ENCODE results near the gene ANK3.

The ANK3 gene

DNA sequence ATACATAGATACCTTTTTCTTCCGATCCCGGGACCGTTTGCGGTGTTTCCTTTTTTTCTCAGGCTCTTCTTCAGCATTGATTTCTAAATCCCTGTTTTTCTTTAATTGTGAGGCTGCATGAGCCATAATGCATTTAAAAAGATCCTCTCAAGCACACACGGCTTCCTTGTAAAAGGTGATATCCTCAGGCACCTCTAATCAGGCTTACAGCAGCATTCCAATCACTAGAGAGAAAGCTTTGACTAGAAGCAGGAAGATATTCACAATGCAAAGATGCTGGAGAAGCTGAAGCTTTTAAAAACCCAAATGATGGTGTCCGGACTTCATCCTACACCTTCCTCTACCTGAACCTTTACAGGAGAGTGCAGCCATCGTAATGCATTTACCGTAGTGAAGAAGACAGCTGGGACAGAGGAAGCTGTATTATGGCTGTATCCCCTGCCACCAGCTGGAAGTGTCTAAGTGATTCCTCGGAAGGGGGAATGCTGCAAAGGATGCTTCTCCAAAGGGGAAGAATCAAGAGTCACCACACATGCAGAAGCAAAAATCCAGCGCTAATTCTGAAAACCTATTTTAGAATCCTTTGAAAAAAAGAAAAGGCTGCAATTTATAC lies at the start of gene ANK3:
Gene ANK3, minus strand, starts transcription at position 463 of the 613 bp plus-strand sequence. Its CDS starts 337 bp downstream, at position 126.
- no peak for DNase-seq

DNA sequence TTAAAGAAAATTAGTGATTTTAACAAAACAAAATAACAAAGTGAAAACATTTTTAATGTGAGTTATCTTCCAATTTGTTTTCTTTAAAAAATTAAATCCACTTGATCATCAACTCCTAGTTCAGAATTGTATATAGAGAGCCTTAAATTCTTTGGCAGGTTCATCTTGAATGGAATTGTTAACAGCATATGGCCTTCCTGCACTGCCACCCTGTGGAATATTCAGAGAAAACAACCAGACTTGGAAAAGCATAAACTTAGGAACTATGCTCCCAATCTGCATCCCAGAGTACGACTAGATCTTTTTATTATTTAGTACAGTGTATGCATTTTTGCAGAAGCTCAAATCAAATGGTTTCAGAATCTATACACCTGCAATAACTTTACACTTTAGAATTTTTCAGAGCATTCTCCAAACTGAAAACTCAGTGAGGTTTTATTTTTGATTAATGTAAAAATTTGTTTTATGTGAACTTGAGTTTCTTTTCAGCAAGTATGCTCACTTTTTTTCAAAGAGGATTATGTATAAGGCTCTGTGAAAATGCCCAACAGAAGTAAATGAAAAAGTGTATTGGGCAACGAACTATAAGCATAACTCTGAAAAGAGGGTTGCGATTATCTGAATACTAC lies 44.9 kb upstream of the ANK3 start:
- DNase-seq = no peak

DNA sequence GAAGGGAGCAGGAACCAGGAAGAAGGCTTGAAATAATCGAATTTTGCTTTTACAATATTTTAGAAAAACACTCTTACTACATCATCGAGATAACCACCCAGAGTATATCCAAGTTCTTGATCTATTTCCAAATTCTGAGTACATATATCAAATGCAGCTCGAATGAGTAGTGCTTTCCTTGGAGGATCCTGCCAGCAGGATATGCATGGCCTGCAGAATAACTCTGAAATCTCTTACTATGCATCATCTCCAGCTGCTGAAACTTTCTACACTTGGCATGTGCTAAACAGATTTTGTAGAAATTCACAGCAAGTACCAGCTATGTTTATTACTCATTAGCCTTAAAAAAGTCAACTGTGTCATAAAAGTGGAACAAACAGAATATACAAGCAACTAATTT lies 44.0 kb upstream of the ANK3 start:
- no peak for DNase-seq

DNA sequence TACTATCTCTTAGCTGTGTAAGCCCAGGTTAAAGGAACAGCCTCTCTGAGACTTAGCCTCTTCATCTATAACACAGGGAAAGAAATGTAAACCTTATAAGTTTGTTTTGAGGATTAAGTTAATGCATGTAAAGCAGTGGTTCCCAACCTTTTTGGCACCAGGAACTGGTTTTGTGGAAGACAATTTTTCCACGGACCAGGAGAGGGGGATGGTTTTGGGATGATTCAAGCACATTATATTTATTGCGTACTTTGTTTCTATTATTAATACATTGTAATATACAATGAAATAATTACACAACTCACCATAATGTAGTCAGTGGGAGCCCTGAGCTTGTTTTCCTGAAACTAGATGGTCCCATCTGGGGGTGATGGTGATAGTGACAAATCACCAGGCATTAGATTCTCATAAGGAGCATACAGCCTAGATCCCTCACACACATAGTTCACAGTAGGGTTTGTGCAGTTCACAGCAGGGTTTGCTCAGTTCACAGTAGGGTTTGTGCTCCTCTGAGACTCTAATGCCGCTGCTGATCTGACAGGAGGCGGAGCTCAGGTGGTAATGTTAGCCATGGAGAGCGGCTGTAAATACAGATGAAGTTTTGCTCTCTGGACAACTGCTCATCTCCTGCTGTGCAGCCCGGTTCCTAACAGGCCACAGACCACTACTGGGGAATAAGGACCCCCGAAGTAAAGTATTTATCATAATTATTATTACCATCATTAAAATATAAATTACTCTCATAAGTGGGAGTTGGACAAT lies 41.3 kb upstream of the ANK3 start:
- DNase-seq = no peak

DNA sequence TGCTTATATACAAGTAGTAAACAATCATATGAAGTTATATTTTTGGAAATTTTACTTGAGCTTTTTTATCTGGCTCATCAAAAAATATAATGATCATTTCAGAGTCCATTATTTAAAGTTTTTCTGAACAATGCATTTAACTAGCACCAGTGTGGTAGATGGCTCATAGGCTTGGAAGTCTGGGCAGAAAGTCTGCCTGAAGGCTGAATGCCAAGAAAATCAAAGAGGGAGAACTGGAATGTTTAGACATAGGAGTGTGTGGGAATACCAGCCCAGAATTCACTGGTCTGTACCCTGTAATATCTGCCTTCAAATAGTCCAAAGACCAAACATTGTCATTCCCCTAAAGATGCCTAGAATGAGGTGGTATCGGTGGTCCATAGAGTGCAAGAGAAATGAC lies 40.3 kb upstream of the ANK3 start:
- DNase-seq = no peak

DNA sequence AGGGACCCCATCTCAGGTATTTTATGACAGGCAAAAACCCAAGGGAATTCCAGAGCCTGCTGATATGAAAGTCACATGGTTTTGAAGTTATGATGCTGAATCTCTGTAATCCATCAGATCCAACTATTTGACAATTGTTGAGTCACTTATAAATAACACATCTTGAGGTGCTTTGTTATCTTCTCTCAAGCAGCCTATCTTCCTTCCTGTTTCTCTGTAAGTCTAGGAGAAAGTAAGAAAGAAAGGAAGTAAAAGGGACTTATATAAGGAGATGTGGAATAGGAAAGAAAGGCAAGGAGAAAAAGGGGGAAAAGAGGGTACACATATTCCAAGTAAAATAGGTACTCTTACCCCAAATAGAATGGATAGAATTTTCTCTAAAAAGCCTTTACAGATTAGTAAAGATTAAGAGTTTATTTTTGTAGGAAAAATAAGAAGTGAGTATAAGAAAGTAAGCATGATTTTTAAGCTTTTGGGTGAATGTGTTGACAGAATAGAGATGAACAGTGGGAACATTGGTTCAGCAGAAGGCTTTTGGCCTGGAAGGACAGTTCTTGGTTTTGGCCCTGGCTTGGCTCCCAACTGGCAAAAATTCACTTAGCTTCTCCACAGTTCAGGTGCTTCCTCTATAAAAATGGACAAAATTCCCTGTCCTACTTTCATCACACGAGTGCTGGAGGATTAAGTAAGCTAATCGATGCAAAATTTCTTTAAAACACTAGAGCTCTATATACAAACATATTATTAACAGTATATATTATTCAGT lies 39.6 kb upstream of the ANK3 start:
- DNase-seq = no peak

DNA sequence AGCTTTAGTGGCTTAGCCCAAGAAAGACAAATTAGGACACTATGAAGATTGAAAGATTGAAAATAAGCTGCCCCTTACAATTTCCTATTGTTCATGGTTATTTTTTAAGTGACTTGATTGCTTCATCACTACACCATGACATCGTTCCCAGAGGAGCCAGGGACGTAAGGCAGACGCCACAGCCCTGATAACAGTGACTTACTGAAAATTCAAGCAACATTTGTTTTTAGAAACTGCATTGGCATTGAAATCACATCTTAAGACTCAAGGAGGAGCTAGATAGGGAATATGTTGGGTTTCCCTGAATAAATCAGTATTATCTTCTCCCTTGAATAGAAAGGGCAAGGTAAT lies 38.7 kb upstream of the ANK3 start:
- DNase-seq = no peak

DNA sequence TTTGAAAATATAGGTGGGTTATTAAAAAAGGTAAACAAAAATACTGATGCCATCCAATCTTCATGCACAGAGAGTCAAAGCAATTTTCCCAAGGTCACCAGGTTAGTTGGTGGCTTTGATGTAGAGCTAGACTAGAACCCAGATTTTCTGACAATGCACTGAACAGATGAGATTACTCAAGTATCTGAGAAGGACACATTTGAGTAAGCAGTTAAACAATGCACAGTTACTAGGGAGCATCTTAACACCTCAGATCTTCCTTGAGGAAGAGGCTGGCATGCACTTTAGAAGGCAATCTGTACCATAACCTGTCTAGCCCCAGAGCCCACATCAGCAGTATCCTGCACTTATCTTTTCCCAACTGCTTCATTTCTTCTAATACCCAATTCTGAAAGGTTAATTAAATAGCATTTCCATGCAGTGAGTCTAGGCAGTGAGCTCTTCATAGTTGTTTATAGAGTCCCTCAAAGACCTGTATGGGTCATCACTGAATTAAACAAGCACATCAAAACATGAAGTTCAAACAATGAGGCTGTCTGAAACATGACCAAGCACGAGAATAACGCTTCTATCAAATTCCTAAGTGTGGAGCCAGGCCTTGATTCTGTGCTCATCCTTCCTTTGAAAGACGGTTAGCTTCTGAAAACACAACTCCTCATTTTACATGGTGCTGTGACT lies 38.2 kb upstream of the ANK3 start:
- no peak for DNase-seq

DNA sequence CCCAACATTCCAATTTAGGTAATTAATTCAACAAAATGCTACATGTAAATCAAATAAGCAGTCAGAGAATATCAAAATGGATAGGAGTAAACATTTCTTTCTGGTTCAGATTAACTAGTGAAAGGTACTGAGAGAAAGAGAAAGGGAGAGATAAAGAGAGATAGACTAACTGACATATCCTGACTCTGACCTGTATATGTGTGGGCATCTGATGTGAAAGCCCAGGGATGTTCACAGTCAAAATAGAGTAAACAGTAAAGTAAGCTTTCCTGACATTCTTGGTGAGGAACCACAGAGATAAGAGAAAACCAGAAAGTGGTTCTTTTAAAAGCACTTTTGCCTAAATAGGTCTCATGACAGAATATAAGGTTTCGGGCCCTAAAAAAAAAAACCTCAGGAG lies 37.5 kb upstream of the ANK3 start:
- DNase-seq = no peak

DNA sequence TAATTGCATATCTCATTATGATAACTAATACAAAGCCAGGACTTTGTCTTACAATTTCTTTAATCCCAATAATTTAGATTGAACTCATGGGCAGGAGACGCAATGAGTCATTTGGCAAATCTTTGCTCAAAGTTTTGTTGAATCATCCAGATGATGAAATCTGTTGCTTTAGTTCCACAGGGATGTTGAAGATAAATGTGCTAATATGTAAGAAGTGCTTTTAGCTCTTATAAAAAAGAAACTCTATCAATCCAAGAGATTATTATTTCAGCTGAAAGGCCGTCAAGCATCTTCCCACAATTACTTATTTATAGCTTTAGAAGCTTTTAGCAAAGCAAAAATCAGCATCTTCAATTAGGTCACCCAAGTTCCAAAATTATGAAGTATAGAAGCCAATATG lies 36.8 kb upstream of the ANK3 start:
- no peak for DNase-seq

DNA sequence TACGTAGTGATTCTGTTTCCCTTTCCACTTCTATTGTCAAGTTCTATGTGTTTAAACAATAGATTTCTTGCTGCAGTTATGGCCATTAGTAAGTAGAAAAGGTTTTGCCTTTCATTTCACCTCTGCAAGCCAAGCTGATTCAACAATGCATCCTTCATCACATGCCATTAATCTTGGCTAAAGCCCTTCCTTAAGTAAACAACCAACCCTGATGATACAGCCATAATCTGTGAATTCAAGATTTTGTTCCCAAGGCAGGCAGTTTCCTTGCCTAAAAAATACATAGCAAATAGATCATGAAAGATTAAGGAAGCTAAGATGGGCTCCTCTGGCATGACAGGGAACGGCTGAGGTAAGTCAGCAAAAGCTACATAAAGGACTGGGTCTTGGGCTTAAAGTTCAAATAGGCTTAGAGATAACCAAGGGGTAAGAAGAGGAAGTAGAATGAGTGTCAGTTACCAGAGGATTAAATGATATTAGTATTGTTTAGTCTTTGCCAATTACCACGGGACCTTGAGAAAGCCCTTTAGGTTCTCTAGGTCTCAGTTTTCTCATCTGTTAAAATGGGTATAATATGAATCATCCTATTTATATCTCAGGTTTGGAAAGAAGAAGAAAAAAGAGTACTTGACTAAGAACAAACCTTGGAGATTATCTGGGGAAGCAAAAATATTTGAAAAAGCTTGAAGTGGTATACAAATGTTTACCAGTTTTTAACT lies 35.9 kb upstream of the ANK3 start:
- DNase-seq = no peak

DNA sequence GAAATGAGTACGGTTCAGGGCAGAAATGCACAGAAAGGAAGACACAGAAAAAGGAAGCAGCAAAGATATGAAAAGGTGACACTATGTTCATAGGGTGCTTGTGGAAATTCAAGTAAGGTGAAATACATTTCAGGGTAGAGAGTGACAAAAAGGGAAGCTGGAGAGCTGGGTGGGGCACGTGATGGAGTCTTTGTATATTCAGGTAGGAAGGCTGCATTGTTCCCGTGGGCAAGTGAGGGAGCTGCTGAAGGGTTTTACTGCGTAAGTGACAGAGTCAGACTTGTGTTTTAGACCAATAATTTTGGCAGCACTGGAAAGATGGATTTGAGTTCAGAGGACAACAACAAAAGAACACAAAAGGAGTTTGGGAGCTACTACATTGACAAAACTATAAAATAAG lies 35.3 kb upstream of the ANK3 start:
- DNase-seq = no peak

DNA sequence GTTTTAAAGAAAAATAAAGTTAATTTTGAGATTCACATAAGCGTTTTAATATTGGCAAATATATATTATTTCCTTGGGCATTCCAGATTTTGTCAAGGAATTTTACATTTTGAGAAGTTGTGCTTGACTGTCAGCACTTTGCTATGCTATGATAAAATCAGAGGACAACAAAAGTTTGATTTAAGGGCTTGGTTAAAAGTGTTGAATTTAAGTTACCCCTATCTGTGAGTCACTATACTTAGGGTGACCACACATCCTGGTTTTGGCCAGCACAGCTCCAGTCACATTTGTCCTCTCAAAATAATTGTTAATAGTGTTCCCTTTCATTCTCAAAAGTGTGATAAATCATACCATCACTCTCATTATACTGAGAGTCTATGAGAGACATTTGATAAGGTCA lies 34.2 kb upstream of the ANK3 start:
- no peak for DNase-seq

DNA sequence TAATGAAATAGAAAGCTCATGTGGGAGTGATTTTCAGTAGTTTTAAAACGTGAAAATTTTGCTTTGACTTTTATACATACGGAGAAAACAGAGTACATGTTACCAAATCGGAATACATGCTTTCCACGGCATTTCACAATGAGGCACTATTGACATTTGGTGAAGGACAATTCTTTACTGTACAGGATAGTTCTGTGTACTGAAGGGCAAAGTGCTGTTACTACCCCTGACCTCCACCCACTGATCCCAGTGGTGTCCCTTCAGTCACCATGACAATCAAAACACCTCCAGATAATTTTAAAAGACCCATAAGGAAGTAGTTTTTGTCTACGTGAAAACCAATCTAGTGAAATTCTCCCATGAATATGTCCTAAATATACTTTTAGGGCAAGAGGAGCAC lies 33.1 kb upstream of the ANK3 start:
- no peak for DNase-seq

DNA sequence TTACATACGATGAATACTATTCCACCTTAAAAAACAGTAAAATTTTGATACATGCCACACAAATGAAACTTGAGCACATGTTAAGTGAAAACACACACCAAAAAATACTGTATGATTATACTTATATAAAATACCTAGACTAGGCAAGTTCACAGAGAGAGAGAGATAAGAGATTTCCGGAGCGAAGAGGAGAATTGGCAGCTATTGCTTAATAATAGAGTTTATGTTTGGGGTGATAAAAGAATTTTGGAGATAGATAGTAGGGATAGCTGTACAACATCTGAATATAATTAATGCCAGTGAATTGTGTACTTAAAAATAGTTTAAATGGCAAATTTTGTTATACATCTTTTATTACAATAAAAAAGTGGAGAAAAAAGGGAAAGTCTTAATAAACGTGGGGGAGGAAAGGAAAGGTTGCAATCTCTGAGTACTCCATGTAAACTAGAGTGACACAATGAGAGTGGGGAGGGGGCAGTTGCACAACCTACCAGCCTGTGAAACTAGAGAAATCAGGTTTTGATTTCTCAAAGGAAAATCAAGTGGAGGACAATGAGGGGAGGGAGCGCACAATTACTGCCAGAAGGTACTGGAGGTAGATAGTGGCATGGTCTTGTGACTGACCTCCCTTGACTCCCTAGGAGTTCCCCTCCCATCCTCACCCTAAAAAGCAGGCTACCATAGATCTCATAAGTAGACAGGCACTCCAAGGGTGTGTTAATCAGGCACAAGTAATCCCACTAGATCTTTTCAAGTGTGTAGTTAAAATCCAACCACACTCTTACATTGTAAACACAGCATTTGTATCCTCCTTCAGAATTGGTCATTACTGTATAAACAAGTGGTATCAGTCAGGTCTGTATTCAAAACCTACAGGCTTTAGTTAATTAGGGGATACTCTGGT lies 31.6 kb upstream of the ANK3 start:
- DNase-seq = no peak

DNA sequence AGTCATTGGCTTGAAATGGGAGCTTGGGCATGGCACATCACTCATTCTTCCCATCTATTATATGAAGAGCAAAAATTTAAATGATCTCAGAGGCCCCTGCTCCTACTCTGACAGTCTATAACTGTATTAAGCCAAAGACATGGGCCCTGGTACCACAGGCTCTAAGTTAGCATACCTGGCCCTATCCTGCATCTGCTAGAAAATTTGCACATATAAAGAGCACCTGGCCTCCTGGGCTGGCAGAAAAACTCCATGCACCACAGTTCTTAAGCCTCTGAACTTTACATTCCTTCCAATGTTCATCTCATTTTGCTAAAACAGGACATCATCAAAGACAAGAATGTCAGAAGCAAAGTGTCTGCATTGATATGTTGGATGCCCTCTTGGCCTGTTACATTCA lies 29.6 kb upstream of the ANK3 start:
- DNase-seq = no peak

DNA sequence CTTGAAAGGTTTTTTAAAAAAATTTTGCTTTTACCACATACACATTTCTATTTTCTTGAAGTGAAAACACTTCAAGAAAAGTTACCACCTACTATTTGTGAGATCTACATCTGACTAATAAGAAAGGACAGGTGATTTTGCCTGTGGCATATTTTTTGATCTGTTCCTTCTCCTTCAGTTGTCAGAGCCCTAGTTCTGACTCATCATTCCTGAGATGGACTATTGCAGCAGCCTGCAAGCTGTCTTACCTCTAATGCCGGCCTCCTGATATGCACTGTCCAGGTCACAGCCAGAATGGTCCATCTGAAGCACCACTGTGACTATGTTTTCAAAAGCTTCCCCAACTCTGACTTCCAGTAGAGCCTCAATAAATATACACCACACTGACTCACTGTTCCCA lies 28.2 kb upstream of the ANK3 start:
- no peak for DNase-seq

DNA sequence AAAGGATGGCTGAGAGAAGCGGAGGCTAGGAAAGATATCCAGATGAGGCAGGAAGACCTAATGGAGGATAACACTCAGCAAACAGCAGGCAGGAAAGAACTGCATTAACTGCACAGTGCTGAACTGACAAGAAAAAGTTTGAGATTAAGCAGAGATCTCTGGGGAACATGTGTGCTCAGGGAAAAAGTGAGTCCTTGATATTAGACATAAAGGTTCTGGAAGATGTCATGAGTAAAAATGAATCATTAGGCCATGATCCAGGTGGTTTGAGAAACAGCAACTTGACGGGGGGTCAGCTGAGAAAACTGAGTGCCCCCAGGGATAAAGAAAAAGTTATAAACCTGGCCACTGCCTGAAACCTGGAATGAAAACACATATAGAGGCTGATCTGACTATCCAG lies 27.3 kb upstream of the ANK3 start:
- DNase-seq = no peak

DNA sequence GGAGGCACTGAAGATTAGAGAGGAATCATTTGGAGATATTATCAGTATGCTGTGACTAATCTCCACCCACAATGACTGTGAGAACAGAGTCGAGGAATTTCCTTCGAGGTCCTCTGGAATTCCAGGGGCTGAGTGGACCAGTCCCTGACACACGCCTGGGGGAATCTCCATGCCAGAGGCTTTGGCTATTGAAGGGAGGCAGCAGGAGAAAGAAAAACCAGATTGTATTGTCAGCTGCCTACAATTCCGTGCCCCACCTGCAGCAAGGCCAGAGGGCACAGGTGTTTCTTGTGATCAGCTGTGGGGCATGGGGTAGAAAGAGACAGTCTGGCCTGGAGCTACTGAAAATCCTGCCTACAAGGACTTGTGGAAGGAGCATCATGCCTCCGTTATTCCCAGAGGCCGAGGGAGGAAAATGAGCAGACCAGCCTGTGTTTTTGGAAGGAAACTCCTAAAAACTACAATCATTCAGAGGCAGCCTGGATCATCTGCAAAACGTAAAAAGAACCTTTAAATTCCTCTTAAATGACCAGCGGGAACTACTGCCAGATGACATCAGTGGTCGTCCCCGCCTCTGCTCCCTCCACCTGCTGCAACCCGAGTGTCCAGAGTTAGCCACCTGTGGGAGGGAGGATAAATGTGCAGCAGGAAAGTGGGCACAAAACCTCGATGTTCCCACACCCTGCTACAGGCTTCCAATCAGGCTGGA lies 25.4 kb upstream of the ANK3 start:
- DNase-seq = no peak

DNA sequence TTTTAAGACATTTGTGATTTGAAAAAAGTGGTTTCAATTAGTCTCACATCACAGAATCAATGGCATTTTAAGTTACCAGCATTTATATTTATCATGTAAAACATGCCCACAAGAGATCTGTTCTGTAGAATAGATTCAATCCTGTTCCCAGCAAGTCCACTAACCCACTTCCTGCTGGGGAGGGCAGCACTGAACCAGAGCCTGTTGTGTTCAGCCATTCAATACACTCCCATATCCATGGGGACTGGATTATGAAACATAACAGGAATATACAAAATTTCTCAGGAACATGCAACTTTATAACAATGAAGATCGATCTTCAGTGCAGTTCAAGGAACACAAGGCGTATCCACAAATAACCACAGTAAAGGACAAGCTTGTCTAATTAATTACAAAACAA lies 24.4 kb upstream of the ANK3 start:
- no peak for DNase-seq
